Endodermal cell (in vitro differentiated cells): ENCODE data around the gene IPP. TPM values are rescaled to one million over a fixed set of nuclear protein-coding genes. Genes with fewer than 3 reads are reported as not detected.

Source experiments
- DNase-seq: peaks from one replicate; pipeline ENCODE4 v3.0.0-alpha.2; 2017
- H3K27ac ChIP-seq: 2 replicates; pipeline ENCODE4 v1.5.1; 2013; ENCODE audit warnings: mild to moderate bottlenecking, low read depth, low read length, moderate library complexity
- H3K27me3 ChIP-seq: 2 replicates; pipeline ENCODE4 v1.6.1; 2013; ENCODE audit warnings: mild to moderate bottlenecking, low read length, moderate library complexity; ENCODE audit not compliant: insufficient read depth, control insufficient read depth, poor library complexity, severe bottlenecking
- H3K36me3 ChIP-seq: 2 replicates; pipeline ENCODE4 v1.7.0; 2013; ENCODE audit warnings: mild to moderate bottlenecking, low read length, moderate library complexity; ENCODE audit not compliant: control insufficient read depth, insufficient read depth
- H3K4me1 ChIP-seq: one replicate; pipeline ENCODE4 v1.7.0; 2013; ENCODE audit warnings: low read length; ENCODE audit not compliant: control insufficient read depth, insufficient read depth
- H3K4me3 ChIP-seq: 2 replicates; pipeline ENCODE4 v1.5.1; 2013; ENCODE audit warnings: mild to moderate bottlenecking, low read length, moderate library complexity
- H3K9ac ChIP-seq: 2 replicates; pipeline ENCODE4 v1.6.1; 2013; ENCODE audit warnings: mild to moderate bottlenecking, low read length, moderate library complexity; ENCODE audit not compliant: poor library complexity, severe bottlenecking; ENCODE audit errors: extremely low read depth
- H3K9me3 ChIP-seq: 2 replicates; pipeline ENCODE4 v1.6.1; 2013; ENCODE audit warnings: mild to moderate bottlenecking, low read length, moderate library complexity; ENCODE audit not compliant: control insufficient read depth
- H3K27ac Mint-ChIP-seq: 2 replicates; pipeline ENCODE4 v1.8.0; 2020; ENCODE audit warnings: mixed read lengths
- H3K27me3 Mint-ChIP-seq: 2 replicates; pipeline ENCODE4 v1.8.0; 2021; ENCODE audit warnings: mild to moderate bottlenecking, mixed read lengths; ENCODE audit not compliant: insufficient read depth
- H3K36me3 Mint-ChIP-seq: 2 replicates; pipeline ENCODE4 v1.8.0; 2020; ENCODE audit warnings: low read depth, mixed read lengths
- H3K4me1 Mint-ChIP-seq: 2 replicates; pipeline ENCODE4 v1.8.0; 2020; ENCODE audit warnings: mixed read lengths
- H3K4me3 Mint-ChIP-seq: 2 replicates; pipeline ENCODE4 v1.8.0; 2020; ENCODE audit warnings: mild to moderate bottlenecking, moderate library complexity, mixed read lengths
- H3K9me3 Mint-ChIP-seq: 2 replicates; pipeline ENCODE4 v1.8.0; 2020; ENCODE audit warnings: mild to moderate bottlenecking, mixed read lengths
- WGBS, 2 experiments: methylation state at CpG; one replicate each; pipeline versions ENCODE4 v1.1.5 to v1.1.7; 2013; ENCODE audit warnings: missing lambda C conversion rate in 2 of 2, mixed read lengths in 1 of 2; ENCODE audit not compliant: insufficient coverage in 1 of 2, insufficient read length in 1 of 2; 5-methylcytosine and 5-hydroxymethylcytosine counted together
- total RNA-seq, 2 donors: library from RNA; stranded (reverse); fragmentation: NEBNext Ultra II Directional in 1 of 2; extraction: Animal tissue kit (Norgen Biotek cat#: 25700) in 1 of 2; gene quantifications; 2 replicates in 1 of 2; 3 replicates in 1 of 2; pipeline ENCODE4 v1.2.1, GENCODE V29; 2021
- TF ChIP-seq, protein P1 (sequence below): fragments of 200-600 bp; sonication (generic); conservative IDR thresholded peaks from 2 replicates; pipeline ENCODE4 v1.5.0; 2021; ENCODE audit warnings: antibody characterized with exemption, mild to moderate bottlenecking

Gene IPP
- total RNA-seq, 2 donors from 2014 or later, result 14.9 to 18.6 TPM

DNA sequence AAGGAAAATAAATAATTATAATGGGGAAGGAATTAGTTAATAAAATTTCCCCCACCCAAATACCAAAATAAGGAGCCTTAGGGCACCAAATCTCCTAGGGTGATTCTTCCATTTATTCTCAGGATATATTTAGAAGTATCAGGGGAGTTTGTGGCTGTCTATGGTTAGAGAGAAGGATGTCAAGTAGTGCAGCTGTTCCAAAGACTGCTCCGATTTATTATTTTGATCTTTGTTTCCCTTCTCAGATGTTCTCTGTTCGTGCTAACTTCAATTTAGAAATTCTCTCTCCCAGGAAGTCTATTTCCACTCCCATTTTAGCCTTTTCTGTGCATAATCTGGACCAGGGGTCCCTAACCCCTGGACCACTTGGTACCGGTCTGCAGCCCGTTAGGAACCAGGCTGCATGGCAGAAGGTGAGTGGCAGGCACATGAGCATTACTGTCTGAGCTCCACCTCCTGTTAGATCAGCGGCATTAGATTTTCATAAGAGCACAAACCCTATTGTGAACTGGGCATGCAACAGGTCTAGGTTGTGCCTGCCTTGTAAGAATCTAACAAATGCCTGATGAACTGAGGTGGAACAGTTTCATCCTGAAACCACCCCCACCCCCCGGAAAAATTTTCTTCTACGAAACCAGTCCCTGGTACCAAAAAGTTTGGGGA lies 43.6 kb upstream of the IPP start:
- TF ChIP-seq, protein P1, sequence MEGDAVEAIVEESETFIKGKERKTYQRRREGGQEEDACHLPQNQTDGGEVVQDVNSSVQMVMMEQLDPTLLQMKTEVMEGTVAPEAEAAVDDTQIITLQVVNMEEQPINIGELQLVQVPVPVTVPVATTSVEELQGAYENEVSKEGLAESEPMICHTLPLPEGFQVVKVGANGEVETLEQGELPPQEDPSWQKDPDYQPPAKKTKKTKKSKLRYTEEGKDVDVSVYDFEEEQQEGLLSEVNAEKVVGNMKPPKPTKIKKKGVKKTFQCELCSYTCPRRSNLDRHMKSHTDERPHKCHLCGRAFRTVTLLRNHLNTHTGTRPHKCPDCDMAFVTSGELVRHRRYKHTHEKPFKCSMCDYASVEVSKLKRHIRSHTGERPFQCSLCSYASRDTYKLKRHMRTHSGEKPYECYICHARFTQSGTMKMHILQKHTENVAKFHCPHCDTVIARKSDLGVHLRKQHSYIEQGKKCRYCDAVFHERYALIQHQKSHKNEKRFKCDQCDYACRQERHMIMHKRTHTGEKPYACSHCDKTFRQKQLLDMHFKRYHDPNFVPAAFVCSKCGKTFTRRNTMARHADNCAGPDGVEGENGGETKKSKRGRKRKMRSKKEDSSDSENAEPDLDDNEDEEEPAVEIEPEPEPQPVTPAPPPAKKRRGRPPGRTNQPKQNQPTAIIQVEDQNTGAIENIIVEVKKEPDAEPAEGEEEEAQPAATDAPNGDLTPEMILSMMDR, result no peak
- H3K27ac Mint-ChIP-seq, result no peak overlapping the region
- WGBS, 2 experiments, result 89 to 100% methylated on average over 3 to 7 of the region's 7 CpGs
- no peak for DNase-seq
- no peaks in the 10 kb centered on the region for H3K9me3 ChIP-seq
- no peaks in the 10 kb centered on the region for H3K27me3 ChIP-seq
- H3K9me3 Mint-ChIP-seq, result no peaks in the 10 kb centered on the region
- no peaks in the 10 kb centered on the region for H3K36me3 ChIP-seq
- H3K9ac ChIP-seq, result no peak overlapping the region
- H3K36me3 Mint-ChIP-seq, result no peaks in the 10 kb centered on the region
- H3K4me3 Mint-ChIP-seq, result no peak overlapping the region
- peaks cover 28% of the 10 kb centered on the region for H3K27me3 Mint-ChIP-seq
- H3K4me3 ChIP-seq, result no peak overlapping the region
- H3K27ac ChIP-seq, result no peak overlapping the region
- peaks cover 17% of the 10 kb centered on the region for H3K4me1 Mint-ChIP-seq
- no peaks in the 10 kb centered on the region for H3K4me1 ChIP-seq

GRCh38 chr1:45792744-45793143 lies 42.3 kb upstream of the IPP start:
- TF ChIP-seq, protein P1, result no peak
- DNase-seq, result no peak
- Mint-ChIP-seq H3K27me3 (peaks cover 21% of the 10 kb centered on the region), H3K36me3 (no peaks in the 10 kb centered on the region), H3K27ac (no peak overlapping the region), H3K4me1 (peaks cover 11% of the 10 kb centered on the region), H3K4me3 (no peak overlapping the region), H3K9me3 (no peaks in the 10 kb centered on the region)
- Histone ChIP-seq H3K9me3 (no peaks in the 10 kb centered on the region), H3K36me3 (no peaks in the 10 kb centered on the region), H3K4me1 (no peaks in the 10 kb centered on the region), H3K9ac (no peak overlapping the region), H3K27ac (no peak overlapping the region), H3K4me3 (no peak overlapping the region), H3K27me3 (no peaks in the 10 kb centered on the region)
- 89 to 91% methylated on average over 3 to 4 of the region's 4 CpGs for WGBS, 2 experiments

GRCh38 chr1:45789601-45790000 lies 39.1 kb upstream of the IPP start:
- no peak overlapping the region for H3K4me3 ChIP-seq
- H3K27me3 ChIP-seq, result no peaks in the 10 kb centered on the region
- no peaks in the 10 kb centered on the region for H3K4me1 Mint-ChIP-seq
- no peaks in the 10 kb centered on the region for H3K36me3 ChIP-seq
- no peaks in the 10 kb centered on the region for H3K4me1 ChIP-seq
- H3K27me3 Mint-ChIP-seq, result peaks cover 14% of the 10 kb centered on the region
- no peak overlapping the region for H3K27ac ChIP-seq
- no peaks in the 10 kb centered on the region for H3K9me3 Mint-ChIP-seq
- TF ChIP-seq, protein P1, result no peak
- no peak for DNase-seq
- no peak overlapping the region for H3K4me3 Mint-ChIP-seq
- 87 to 89% methylated on average over 2 of the region's 2 CpGs for WGBS, 2 experiments
- no peaks in the 10 kb centered on the region for H3K36me3 Mint-ChIP-seq
- H3K27ac Mint-ChIP-seq, result no peak overlapping the region
- H3K9me3 ChIP-seq, result no peaks in the 10 kb centered on the region
- H3K9ac ChIP-seq, result no peak overlapping the region
